GM21515 (cell line): ENCODE results near the gene CRHR2.

Experiments used
- ATAC-seq: cut with Tn5 transposase; IDR thresholded peaks from one replicate; pipeline ENCODE4 v1.9.1; 2021; ENCODE audit not compliant: unreplicated experiment

Gene CRHR2

DNA sequence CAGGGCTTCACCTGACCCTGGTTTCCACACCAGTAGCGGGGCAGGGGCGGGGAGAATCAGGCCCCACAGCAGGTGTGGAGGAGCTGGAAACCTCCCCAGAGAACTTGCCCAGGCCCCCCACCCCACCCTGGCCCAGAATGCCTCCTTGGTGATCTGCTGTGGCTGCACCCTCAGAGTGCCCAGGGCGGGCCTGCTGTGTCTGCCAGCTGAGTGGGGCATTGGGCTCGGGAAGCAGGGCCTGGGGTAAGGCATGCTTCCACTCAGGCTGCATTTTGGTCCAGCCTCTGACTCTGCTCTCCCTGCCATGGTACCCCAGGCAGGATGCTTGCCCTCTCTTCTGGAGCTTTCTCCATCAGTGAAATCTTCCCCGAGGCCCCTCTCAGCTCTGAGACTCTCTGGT lies 1.1 kb upstream of the CRHR2 start:
- no peak for ATAC-seq

DNA sequence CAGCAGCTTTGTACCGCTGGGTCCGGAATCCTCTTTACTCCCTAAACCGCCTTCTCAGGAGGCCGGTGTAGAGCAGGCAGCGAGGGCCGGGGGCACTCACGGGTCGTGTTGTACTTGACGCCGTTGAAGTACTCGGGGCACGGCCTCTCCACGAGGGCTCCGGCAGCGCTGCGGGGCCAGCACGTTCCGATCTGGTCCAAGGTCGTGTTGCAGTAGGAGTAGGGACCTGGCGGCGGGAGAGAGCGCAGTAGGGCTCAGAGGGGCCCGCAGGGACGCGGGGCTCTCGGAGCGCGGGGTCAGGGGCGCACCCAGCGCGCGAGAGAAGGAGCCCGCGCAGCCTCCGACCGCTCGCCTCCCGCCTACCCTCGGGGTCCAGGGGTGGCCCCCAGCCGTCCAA lies 443 bp downstream of the CRHR2 start:
- ATAC-seq = no peak

DNA sequence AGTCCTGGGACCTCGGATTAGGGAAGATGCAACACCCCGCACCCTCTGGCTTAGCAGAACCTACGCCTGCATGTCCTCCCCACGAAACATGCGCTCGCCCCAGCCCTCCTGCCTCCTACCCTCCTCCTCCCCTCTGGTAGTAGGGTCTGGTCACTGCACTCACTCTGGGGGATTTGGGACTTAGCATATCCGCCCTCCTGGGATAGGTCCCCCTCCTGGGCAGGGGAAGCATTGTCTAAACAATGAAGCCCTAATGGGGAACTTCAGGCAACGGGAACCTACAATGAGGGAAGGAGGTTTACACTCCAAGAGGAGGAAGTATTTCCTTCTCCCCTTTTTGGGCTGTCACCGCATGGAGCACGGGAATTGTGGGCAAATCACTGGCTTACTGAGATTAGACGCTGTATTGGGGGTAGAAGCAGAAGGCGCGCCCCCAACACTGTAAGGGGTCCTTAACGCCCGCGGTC lies 892 bp downstream of the CRHR2 start:
- ATAC-seq = no peak

DNA sequence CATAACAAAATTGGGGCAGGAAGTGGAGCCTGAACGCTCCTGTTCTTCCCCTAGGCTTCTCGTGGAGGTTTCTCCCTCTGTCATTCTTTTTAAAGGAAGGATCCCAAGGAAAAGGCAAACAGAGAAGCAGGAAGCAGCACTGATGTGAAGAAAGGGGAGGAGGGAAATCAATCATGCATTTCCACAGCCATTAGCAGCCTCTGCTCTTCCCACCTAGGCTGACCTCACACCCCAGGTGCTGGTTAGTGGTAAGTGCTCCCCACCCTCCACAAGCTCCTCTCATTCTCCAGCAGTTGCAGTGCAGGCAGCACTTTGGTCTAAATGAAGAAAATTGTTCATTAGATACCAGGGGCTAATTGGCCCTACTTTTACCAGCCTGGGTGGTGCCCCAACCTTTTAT lies 2.6 kb downstream of the CRHR2 start:
- ATAC-seq = no peak

DNA sequence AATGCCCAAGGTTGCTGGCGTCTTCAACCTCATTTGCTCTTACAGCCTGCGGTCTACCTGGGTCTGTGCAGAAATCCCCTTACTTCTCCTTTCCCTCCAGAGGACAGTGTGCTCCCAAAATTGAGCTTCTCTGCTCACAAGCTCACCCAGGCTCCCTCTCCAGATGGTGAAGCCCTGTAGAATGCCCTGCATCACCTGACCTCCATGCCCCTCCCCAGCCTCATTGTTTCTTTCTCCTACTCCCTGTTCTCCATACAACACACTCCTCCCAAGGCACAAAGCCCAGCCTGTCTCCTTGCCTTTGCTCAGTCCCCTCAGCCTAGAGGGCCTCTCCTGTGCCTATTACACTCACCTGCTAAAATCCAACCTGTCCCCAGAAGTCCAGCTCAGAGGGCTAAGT lies 3.5 kb downstream of the CRHR2 start:
- ATAC-seq = no peak

DNA sequence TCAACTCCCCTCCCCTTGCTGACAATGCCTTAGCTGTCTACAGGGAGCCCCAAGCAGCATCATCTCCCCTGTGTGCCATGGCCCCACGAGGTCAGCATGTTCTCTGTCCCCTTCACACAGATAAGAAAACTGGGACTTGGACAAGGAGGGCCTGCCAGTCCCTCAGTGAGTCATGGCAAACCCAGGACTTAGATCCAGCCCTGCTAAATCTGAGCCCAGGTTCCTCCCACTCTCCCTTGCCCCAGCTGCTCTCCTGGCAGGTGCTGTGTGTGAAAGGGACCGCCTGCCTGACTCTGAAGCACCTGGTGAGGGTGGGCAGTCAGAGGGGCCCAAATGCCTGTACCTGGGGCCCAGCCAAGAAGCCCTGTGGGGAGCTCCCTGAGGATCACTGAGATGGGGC lies 7.4 kb downstream of the CRHR2 start:
- no peak for ATAC-seq

DNA sequence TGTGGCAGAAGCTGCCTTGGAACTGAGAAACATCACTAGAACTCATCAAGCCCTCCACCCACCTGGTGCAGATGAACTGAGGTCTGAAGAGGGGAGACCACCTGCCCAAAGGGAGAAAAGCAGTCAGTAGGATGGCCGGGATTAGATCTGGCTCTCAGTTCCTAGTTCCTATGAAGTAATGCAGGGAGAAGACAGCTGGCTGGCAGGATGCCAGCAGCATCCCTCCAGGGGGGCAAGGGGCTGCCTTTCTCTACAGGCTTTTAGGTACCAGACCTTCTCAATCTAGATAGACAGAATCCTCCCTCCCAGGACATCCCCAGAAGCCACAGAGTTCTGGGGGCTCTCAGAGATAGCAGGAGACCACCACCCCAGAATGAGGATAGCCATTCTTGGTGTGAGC lies 7.8 kb downstream of the CRHR2 start:
- ATAC-seq = no peak

DNA sequence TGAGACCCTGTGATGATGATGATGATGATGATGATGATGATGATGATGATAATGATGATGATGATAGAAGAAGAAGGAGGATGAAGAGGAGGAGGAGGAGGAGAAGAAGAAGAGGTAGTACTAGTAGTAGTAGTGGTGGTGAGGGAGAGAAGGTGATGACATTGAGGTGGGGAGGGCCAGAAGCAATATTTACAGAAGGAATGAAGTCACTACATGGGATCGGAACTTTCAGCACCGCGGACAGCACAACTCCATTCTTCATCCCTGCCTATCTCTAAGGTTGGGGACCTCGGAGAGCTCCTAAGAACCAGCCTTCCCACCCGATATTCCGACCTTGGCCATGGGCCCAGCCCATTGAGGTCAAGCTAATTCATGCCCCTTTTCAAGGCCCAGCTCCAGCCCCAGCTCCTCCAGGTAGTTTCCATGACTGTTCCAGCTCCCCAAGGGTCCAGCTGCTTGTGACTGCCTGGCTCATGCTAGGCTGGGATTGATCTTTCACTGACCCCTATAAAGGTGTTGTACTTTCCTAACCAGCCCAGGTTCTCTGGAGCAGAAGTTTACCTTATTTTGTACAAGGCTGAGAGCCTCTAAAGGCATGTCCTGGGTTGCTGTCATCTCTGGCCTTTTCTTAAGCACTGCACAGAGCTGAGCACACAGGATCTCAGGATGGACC lies 10.3 kb downstream of the CRHR2 start:
- ATAC-seq = no peak

DNA sequence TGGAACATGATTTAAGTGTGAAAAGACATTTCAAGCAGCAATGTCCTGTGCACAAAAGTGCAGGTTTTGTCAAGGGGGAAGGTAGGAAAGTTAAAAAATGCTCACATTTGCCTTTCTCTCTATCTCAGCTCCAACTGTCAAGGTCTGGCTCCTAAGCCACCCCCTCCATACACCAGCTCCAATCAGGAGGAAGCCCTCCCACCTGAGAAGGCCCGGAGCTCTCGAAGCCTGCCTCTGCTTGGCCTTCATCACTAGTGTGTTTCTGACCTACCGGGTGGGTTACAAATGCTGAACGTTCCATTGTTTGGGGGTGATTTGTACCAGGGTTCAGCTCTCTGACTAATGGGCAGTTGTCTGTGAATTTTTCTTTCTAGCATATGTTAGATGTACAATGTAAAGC lies 14.2 kb downstream of the CRHR2 start:
- ATAC-seq = no peak

DNA sequence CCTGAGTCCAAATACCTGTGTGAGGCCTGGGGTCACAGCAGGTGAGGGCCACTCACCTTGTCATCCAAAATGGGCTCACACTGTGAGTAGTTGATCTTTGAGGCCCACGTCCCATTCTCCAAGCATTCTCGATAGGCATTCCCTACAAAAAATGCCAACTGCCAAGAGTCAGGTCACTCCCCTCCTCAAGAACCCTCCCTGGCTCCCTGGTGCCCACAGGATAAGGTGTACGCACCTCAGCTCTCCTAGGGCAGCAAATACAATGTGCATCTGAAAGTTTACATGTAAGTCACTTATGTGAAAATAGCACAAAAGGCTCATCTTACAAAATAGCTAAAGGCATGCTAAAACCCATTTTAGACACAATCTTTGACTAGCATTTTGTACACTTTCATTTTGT lies 15.1 kb downstream of the CRHR2 start:
- ATAC-seq = no peak

DNA sequence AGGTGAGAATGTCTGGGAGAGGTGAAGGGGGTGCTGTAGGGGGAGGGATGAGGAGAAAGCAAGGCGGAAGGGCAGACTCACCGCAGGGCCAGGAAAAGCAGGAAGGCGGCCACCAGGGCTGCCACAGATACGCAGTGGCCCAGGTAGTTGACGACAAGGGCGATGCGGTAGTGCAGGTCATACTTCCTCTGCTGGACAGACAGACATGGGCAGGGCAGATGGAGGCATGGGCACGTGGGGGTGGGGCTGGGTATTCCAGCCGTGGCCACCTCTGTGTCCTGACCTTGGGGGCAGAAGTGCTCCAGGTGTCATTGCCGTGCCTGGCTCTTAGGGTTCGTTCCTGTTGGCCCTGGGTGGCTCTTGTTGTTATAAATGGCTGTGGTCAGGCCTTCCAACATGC lies 16.8 kb downstream of the CRHR2 start:
- ATAC-seq = no peak

DNA sequence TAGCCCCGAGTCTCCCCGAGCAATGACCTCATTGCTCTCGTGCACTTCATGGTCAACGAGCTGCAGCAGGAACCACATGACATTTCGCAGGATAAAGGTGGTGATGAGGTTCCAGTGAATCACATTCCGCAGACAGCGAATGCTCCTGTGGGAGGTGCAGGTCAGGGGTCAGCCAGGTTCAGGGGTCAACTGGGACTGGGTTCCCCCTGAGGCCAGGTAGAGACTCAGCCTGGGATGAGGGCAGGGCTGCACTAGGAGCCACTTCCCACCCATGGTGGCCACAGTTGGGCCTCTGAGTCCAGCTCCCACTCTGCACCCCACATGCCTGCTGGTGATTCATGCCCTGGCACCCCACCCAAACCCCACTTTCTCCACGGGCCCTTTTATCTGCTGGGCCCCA lies 17.2 kb downstream of the CRHR2 start:
- no peak for ATAC-seq

DNA sequence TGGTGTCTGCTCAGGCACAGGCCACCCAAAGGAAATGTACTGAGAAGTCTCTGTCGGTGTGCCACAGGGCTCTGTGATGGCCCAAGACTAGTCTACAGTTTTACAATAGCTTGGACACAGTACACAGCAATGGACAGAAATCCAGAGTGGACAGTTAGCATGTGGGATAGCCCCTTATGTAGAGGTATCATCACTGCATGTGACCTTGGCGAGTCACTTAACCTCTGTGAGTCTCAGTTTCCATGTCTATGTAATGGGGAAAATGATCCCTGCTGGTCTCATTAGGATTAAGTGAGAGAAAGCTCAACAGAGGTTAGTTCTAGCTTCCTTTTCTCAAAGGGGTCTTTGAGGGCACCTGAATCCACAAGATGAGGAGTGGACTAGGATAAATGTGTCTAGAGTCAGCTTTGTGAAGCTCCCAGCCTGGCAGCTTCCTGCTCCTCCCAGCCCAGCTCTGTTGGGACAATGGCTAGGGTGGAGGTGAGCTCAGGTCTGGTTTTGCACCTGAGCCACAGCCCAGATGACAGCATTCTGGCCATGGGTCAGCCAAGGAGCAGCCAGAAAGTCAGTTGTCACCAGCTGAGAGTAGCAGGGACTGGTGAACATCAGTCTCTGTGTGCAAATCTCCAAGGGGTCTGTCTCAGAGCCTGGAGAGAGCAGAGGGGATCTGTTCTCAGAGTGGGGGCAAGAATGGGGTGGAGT lies 17.9 kb downstream of the CRHR2 start:
- no peak for ATAC-seq

DNA sequence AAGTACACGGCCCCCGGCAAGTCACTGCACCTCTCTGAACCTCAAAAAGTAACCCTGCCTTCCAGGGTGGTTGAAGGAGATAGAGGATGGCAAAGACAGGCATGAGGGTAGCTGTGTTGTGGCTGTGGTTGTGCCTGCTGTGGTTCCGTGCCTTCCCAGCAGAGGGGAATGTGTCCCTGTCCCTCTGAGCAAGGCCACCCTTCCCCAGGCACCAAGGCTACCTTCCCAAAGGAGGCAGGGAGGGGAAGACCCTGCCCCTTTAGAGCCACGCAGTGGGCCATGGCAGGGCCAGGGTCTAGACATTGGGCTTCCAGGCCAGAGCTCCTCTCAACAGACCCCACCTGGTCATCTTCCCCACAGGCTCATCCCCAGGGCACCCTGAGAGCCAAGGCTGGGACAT lies 18.8 kb downstream of the CRHR2 start:
- ATAC-seq = no peak

DNA sequence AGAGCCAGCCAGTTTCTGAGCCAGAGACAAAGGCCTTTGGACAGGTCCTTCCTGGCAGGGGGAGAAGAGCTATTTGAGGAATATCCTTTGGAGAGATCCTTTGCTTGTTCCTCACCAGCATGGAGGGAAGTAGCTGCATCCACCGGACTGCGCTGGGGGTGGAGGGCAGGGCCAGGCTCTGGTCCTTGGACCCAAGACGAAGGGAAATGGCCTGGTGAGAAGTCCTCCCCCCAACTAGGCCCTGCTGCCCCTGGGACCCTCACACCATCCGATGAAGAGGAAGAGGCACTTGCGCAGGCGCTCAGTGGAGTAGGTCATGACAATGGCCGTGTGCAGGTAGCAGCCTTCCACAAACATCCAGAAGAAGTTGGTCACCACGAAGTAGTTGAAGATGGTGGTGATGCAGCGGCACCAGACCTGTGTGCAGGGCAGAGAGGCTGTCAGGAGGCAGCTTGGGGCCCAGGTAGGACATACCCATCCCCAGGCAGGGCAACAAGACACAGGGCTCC lies 19.8 kb downstream of the CRHR2 start:
- ATAC-seq = no peak

DNA sequence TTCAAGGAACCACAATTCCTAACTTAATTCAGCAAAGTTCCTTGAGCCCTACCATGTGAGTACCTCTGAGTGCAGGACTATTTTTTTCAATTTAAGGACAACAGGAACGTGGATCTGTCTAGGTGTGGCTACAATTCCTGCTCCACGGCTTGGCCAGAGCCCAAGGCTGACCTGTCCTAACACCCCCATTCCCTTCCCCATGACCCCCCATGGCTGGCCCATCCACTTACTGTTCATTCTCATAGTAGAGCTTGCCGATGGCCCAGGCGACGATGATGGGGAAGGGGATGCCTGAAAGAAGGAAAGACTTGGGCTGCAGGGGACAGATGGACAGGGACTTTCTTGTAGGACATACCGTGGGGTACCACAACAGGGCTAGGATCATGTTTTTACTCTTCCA lies 20.3 kb downstream of the CRHR2 start:
- ATAC-seq = no peak

DNA sequence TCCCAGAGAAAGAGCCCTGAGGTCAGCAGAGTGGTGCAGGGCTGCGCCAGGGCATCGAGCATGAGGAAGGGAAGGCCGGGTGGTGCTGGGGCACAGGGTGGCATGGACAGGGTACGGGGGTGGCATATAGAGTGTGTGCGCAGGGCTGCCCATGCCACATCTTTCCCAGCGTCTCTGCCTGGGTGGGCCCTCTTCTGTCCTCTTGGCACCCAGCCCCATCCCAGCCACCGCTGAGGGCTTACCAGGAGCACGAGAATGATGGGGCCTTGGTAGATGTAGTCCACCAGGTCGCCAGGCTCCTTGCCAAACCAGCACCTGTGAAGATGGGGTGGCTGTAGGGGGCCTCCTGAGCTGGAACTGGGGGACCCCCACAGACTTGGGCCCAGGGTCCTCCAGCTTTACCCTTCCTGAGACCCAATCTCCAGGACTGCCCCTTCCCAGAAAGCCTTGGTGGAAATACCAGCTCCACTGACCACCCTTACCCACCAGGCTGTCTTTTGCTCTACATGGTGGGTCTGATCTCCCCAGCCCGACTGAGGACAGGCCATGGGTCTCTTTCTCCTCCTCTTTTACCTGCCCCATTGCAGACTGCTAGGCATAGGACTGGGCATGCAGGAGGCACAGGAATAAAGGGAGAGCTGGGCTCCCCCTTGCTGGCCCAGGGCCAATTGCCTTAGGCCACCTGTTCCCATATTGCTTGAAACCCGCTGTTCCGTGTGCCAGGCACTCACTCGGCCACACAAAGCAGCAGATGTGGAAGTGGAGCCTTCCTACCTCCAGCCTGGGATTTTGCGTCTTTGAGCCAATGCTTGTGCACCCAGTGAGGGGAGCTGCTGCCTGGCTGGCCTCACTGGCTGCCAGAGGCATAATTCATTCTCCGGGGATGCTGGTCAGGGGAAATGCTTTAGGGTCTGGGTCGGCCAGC lies 21.7 kb downstream of the CRHR2 start:
- no peak for ATAC-seq

DNA sequence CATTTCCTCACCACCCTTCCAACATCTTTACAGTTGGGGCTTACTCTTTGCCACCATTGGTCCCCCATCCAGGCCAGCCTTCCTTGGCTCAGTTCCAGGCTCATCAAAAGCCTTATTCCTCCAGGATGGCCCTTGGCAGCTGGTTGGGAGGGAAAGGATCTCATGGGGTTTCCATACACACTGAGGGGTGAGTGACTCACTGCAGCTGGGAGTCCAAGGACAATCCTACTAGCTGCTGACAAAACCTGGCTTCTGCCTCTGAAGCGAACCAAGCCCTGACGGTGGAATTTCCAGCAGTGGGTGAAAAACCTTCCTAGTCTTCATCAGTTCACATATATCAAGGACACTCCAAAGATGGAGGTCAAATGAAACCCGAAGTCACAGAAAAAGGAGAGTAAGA lies 22.9 kb downstream of the CRHR2 start:
- ATAC-seq = no peak

DNA sequence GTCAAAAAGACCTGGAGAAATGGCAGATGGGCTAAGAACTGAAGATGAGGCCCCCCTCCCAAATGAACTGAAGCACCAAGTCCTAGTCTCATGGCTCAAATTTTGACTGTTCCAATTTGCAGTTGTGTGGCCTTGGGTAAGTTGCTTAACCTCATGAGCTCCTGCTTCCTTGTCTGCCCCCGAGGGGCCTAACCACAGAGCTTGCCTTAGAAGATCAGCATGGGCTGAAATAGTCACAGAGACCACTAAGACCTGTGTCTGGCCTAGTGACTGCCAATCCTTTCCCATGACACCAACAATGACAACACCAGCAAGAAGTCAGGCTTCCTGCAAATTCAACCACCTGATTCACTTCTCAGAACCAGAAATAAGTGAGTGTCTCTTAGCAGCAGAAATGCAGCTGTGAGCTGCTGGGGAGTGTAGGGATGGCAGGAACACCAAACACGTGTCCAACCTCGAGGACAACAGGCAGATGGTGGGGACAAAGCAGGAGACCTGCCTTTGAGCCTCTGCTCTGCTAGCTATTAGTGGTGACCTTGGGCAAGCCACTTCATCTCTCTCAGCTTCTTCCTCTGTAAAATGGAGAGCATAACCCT lies 23.7 kb downstream of the CRHR2 start:
- no peak for ATAC-seq

DNA sequence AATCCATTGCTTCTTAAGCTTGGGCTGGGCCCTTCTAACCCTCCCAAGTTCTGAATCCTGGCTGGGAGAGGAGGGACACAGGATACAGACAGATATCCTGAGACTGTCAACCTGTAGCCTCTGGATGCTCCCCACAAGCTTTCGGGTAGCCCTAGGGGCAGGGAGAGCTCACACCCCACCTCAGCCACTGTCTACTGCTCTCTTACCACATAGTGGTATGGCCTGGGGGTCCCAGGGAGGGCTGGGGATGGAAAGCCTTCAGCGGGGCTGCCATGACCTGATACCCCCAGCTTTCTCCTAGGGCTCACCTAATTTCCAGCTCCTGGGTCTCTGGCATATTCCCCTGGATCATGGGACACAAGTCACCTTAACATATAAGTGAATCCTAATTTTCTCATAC lies 25.1 kb downstream of the CRHR2 start:
- ATAC-seq = no peak
